Amygdala (tissue), 56 donors: ENCODE results near the gene ADGRG1.
A peak's percentile ranks its signal among the peaks of the same experiment; 100 is the strongest.

Source experiments
- DNase-seq, 56 donors: peaks; one replicate each; lab custom pipeline; 2025; lab: John Stamatoyannopoulos, UW

The ADGRG1 gene

GRCh38 chr16:57604177-57604576 lies 24.3 kb upstream of the ADGRG1 start:
- DNase-seq = no peak

GRCh38 chr16:57606147-57606846 lies 22.1 kb upstream of the ADGRG1 start:
- no peak for DNase-seq

GRCh38 chr16:57606847-57607501 lies 21.5 kb upstream of the ADGRG1 start:
- no peak for DNase-seq

GRCh38 chr16:57607676-57608461 lies 20.6 kb upstream of the ADGRG1 start:
- DNase-seq = no peak

- DNase-seq = no peak
Measured at GRCh38 chr16:57608462-57609113, 19.8 kb upstream of the ADGRG1 start.

- DNase-seq = peak in 18 of 56 donors; percentile 19 to 68 (median 48)
Measured at GRCh38 chr16:57609541-57610401, 18.7 kb upstream of the ADGRG1 start.

GRCh38 chr16:57610611-57611010 lies 17.8 kb upstream of the ADGRG1 start:
- no peak for DNase-seq

GRCh38 chr16:57611181-57611580 lies 17.2 kb upstream of the ADGRG1 start:
- DNase-seq = no peak

- DNase-seq = no peak
Measured at GRCh38 chr16:57611706-57612105, 16.7 kb upstream of the ADGRG1 start.

- DNase-seq = no peak
Measured at GRCh38 chr16:57612494-57612893, 15.9 kb upstream of the ADGRG1 start.

GRCh38 chr16:57613514-57613913 lies 14.9 kb upstream of the ADGRG1 start:
- DNase-seq = no peak

- DNase-seq = no peak
Measured at GRCh38 chr16:57614536-57614935, 13.9 kb upstream of the ADGRG1 start.

GRCh38 chr16:57614944-57615343 lies 13.5 kb upstream of the ADGRG1 start:
- no peak for DNase-seq

- no peak for DNase-seq
Measured at GRCh38 chr16:57615813-57616212, 12.6 kb upstream of the ADGRG1 start.

GRCh38 chr16:57616241-57616640 lies 12.2 kb upstream of the ADGRG1 start:
- DNase-seq = no peak

- DNase-seq = no peak
Measured at GRCh38 chr16:57616876-57617275, 11.6 kb upstream of the ADGRG1 start.

GRCh38 chr16:57617604-57618111 lies 10.8 kb upstream of the ADGRG1 start:
- no peak for DNase-seq

GRCh38 chr16:57618296-57619132 lies 9.9 kb upstream of the ADGRG1 start:
- DNase-seq = no peak

- DNase-seq = no peak
Measured at GRCh38 chr16:57619133-57619605, 9.3 kb upstream of the ADGRG1 start.
